GM21529 (cell line): ENCODE measurements around the gene MESD.

Experiments
- ATAC-seq: cut with Tn5 transposase; IDR thresholded peaks from one replicate; pipeline ENCODE4 v1.9.1; 2021; ENCODE audit not compliant: unreplicated experiment

Gene MESD

DNA sequence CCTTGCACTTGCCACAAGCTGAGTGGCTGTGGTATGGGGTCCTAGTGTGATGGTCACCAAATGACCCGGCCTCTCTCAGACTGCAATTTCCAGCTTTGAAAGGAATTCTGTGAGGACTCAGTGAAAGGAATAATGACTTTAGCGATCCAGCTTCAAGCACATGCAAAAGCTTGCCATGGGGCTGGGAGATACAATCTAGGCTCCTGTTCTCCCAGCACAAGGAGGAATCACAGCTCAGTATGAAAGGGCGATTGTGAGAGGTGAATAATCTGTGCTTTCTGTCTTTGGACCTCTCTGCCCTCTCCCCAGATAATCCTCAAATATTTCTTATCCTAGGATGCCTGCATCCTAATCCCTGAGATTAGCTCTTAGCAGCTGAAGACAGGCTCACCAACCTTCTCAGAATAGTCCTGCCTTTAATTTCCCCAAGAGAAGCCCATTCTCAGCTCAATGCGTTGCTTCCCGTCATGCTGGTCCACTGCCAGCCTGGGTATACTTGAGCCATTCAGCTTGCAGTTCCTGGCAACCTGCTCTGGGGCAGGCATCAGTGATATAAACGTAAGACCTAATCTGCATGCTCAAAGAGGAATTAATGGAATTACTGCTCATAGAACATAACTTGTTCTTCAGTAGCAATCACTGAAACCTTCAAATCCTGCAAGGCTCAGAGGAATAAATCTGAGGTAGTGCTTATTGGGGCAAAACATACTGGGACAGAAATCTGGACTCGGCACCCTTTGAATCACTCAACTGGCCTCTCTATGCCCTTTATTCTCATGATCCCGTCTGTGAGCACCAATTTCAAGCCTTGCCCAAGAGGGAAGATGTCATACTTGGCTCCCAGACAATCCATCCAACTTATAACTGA, 26.2 kb upstream of the MESD start:
- ATAC-seq, result no peak

DNA sequence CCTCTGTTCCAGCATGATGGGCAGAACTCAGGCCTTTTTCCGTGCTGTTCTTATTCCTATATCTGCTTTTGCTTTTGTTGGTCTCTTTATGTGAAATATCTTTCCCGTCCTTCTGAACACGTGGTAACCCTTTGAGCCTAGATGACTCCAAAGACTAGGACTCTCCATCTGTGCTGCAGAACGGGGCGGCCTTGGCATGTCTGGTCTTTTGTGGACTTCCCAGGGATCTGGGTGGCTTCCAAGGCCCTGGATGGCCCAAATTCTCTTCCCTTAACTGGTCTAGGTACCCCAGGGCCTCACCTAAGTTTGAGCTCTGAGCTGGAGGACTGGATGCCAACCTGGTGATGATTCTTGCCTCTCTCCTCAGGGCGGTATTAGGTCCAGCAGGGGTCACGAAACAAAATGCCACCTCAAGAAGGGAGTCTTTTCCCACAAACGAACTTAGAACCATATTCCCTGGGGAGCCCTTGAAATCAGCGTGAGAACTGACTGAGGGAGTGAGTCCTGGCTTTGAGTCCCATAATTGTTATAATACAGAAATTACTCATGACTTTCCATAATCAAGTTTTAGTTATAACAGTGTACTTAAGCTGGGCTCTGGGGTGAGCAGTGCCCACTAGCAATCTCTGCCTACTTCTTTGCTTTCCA, 25.0 kb upstream of the MESD start:
- ATAC-seq, result no peak

- no peak for ATAC-seq
These were observed 23.8 kb upstream of the MESD start for GRCh38 chr15:81013396-81013929.

DNA sequence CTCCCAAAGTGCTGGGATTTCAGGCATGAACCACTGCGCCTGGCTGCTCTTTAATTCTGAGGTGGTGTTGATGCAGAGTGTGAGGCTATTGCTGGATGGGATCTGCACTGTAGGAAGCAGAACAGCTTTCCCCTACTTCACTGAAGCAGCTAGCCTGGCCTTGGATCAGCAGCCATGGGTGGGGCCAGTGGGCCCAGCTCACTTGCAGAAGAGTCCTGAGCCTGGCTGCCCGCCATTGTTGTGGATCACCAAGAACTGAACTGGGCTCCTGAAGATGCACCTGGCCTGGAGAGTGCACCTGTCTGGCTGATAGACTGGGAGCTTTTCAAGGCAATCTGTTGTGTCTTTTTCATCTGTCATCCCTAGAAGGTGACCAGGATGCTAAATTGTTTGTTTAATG, 23.0 kb upstream of the MESD start:
- no peak for ATAC-seq

GRCh38 chr15:81011593-81011992, 22.0 kb upstream of the MESD start:
- no peak for ATAC-seq

- ATAC-seq, result no peak
These were observed 20.5 kb upstream of the MESD start for GRCh38 chr15:81010086-81010485.

- ATAC-seq, result no peak
These were observed 18.7 kb upstream of the MESD start for GRCh38 chr15:81008312-81008711.

DNA sequence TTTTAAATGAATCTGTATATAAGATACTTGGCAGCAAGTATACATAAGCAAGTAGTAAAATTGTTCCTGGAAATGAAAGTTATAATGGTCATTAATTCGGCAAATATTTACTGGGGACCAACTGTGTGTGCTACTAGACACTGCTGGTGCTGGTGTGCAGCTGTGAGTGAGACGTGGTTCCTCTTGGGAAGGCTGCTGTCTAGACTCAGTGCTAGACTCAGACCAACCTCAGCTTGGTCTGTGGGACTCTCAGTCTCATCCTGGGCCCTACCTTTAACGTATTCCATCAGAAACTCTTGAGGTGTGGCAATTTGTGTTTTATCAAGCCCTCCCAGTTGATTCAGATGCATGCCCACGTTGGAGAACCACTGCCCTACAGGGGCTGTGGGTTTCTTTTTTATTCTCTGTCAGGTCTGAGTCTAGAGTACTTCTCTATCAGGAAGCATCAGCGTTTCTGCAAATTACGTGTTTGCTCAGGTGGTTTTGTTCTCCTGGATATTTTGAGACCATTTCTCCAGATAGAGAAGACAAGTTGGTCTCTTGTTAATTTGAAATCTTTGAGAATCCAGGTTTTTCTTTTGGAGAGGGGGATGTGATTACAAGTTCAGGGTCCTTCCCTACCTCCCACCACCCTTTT, 17.9 kb upstream of the MESD start:
- no peak for ATAC-seq

- no peak for ATAC-seq
These were observed 16.5 kb upstream of the MESD start for GRCh38 chr15:81006124-81006523.

GRCh38 chr15:81003097-81003350, 13.4 kb upstream of the MESD start:
- no peak for ATAC-seq

DNA sequence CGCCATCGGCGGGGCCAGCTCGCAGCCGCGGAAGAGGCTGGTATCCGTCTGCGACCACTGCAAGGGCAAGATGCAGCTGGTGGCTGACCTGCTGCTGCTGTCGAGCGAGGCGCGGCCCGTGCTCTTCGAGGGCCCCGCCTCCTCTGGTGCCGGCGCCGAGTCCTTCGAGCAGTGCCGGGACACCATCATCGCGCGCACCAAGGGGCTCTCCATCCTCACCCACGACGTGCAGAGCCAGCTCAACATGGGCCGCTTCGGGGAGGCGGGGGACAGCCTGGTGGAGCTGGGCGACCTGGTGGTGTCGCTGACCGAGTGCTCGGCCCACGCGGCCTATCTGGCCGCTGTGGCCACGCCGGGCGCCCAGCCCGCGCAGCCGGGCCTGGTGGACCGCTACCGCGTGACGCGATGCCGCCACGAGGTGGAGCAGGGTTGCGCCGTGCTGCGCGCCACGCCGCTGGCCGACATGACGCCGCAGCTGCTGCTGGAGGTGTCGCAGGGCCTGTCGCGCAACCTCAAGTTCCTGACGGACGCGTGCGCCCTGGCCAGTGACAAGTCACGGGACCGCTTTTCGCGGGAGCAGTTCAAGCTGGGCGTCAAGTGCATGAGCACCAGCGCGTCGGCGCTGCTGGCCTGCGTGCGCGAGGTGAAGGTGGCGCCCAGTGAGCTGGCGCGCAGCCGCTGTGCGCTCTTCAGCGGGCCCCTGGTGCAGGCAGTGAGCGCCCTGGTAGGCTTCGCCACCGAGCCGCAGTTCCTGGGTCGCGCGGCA, 12.9 kb upstream of the MESD start:
- ATAC-seq, result no peak

DNA sequence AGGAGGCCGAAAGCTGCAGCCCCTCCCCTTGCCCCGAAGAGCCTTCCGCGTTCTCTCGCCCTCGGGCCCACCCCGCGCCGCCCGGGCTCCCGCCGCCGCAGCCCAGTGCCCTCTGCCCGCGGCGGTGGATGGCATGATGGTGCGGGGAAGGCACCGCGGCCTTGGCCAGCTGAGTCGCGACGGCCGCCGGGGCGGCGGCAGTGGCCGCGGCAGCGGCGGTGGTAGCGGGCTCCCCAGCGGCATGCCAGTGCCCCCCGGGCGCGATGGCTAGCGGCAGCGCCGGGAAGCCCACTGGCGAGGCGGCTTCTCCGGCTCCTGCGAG, 12.4 kb upstream of the MESD start:
- no peak for ATAC-seq

GRCh38 chr15:81001152-81002008, 11.8 kb upstream of the MESD start:
- peak; percentile 30 for ATAC-seq

DNA sequence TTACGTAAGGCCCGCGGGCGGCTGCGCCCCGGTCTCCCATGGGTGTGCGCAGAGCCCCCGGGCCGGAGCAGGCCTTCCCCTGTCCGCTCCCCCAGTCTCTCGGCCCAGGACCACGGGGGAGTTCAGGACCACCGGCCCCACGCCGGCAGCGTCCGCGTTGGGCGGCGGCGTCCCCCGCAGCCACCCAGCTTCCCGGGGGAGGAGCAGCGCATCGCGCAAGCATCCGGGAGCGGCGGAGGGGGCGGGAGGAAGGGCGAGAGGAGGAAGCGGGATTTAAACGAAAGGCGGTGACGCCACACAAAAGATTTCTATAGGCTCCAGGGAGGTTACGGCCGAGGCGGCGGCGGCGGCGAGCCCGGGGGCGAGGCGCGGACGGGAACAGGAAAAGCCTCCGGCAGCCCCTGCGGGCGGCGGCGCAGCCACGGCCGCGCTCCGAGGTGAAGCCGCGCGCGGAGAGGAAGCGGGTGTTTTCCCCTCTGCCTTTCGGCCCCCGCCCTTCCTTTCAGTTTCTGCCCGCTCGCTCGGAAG, 11.1 kb upstream of the MESD start, which contains the start of gene TLNRD1:
Gene TLNRD1 (plus strand): TSS at position 300 of the 528 bp plus-strand sequence. CDS start 1,349 bp downstream, outside the sequence.
- peak; percentile 60 for ATAC-seq

GRCh38 chr15:81000144-81000623, 10.6 kb upstream of the MESD start:
- no peak for ATAC-seq

DNA sequence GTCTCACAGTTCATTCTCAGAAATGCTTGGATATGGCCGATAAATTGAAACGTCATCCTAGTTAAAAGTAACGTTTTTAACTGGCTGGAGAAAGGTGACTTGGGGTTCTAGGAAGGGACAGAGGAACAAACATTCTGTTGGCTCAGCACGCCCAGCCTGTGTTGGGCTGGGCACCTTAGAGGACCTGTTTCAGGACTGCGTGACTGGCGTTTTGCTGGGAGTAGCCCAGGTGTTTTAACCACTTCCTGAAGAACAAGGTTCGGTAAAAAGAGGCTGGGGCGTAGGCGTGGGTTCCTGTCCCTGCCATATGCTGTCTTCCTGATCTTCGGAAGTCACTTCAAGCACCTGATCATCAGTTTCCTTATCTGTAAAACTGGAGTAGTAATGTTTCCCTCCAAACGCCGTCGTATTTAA, 10.0 kb upstream of the MESD start:
- ATAC-seq, result peak; percentile 28

DNA sequence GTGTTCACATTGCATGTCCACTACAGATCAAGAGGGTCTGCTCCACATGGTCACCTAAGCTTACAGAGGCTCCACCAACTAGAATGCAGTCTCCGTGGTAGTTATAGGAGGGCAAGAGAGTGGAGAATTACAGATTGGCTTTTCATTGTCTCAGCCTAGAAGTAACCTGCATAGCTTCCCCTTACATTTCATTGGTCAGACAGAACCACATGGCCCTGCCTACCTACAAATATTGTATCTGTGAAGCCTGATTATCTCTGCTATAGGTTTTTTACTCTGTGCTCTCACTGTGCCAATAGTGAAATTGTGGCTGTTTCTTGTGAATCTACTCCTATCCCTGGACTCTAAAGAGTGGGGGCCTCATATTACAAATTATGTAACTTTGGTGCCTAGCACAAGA, 8.6 kb upstream of the MESD start:
- ATAC-seq, result no peak

DNA sequence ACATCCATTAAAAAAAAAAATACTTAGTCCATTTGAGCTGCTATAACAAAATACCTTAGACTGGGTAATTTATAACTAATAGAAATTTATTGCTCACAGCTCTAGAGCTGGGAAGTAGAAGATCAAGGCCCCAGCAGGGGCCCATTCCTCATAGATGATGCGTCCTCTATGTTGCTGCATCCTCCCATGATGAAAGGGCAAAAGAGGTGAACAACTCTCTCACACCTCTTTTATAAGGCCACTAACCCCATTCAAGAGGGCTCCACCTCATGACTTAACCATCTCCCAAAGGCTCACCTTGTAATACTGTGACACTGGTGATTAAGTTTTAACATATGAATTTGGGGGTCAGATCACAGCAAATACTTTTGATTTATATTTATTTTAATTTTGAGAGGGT, 8.1 kb upstream of the MESD start:
- ATAC-seq, result no peak

DNA sequence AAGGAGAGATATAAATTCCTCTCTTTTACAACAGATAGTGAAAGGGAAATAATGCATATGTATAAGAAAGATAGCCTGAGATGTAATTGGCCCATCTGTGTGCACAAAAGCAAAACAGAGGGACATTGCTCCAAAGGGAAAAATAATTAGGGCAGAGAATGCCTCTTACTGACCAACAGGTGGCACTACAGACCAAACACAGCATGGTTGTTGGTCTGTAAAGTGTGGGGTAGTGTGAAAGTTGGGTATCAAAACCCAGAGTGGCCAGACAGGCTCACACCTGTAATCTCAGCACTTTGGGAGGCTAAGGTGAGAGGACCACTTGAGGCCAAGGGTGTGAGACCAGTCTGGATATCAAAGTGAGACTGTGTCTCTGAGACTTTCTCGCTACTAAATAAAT, 6.6 kb upstream of the MESD start:
- no peak for ATAC-seq

DNA sequence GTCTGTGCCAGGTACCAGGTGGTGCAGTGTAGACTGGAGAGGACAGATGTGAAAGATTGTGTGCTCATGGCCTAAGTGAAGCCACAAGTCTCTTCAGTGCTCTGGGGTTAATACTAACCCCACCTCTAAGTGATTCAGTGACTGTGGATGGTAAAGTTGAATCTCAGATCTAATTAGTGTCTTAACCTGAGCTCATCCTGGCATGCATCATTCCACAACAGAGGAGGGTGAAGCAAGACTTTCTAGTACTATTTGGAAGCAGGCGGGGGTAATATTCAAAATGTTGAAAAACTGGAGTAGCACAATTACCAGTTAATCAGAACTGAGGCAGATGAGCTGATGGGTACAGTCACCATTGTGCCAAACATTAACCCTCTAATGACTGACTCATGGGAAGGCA, 2.8 kb upstream of the MESD start:
- ATAC-seq, result no peak
